Measurements from ENCODE around the gene CELSR1.

The CELSR1 gene

GRCh38 chr22:46545086-46545792 is 7.8 kb upstream of the CELSR1 start:
- no peak for TF ChIP-seq CTCF (IDR thresholded peaks at IDR 0.05)

- peak; percentile 97 for TF ChIP-seq CTCF (IDR thresholded peaks at IDR 0.05)
Observed at GRCh38 chr22:46542011-46542985, 4.9 kb upstream of the CELSR1 start.

GRCh38 chr22:46541536-46541935 is 4.1 kb upstream of the CELSR1 start:
- no peak for TF ChIP-seq CTCF (IDR thresholded peaks at IDR 0.05)

GRCh38 chr22:46540874-46541273 is 3.5 kb upstream of the CELSR1 start:
- TF ChIP-seq CTCF (IDR thresholded peaks at IDR 0.05): no peak

GRCh38 chr22:46539169-46539568 is 1.7 kb upstream of the CELSR1 start:
- TF ChIP-seq CTCF (IDR thresholded peaks at IDR 0.05): no peak

GRCh38 chr22:46538814-46539160 is 1.4 kb upstream of the CELSR1 start:
- no peak for TF ChIP-seq CTCF (IDR thresholded peaks at IDR 0.05)

GRCh38 chr22:46537946-46538813 is 760 bp upstream of the CELSR1 start:
- TF ChIP-seq CTCF (IDR thresholded peaks at IDR 0.05): no peak
